Effector CD8-positive, alpha-beta T cell (primary cell): ENCODE measurements around the gene OIP5.
"Not testable (repeated sequence)": the region's sequence is repeated elsewhere in the genome, so short reads cannot be mapped to it uniquely, and the experiment has no call there.

Experiments
- DNase-seq: peaks from one replicate; lab custom pipeline; 2025; lab: John Stamatoyannopoulos, UW

OIP5 gene

DNA sequence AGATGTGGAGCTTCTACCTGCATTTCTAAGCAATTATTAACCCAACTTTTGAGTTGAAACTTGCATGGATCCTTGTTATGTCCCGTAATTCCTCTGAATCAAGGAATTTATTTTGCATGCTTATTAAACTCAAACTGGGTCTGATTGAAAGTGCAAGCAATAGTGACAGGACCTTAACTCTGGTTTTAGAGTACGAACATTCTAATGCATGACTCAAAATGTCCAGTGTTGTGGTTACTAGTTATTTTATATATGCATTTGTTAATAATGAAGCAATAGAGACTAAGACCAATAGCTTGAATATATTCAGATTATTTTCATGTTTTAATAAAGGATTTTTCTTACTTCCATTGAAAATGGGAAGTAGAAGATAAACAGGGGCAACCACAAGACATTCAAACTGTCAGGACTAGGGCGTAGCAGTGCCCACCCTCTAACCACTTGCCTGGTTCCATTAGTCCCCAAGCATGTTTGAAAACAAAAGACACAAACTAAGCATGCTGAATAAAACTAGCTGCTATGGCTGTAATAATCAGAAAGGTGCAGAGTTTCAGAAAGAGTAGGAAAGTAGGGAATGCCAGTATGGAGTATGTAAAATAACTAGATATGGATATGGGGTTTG is 28.1 kb downstream of the OIP5 start:
- DNase-seq: no peak

DNA sequence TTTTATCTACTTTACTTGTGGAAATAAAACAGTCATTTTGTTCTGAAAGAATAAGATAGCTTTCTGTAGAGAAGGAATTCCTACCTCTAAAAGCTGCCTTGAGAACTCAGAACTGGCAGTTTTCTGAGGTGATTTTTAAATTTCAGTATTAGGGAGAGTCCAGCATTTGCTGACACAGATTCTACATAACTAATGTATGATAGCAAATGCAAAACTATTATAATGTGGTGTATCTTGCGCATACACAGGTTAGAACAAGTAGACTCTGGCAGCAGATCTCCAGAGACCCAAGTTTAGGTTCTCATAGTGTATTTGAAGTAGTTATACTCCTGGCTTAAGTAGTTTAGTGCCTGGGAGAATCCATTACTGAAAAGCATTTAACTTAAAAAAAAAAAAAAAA is 30.8 kb downstream of the OIP5 start:
- no peak for DNase-seq

- DNase-seq: not testable (repeated sequence)
Measured at GRCh38 chr15:41301139-41301538, 31.3 kb downstream of the OIP5 start.

- no peak for DNase-seq
Measured at GRCh38 chr15:41292521-41292920, 39.9 kb downstream of the OIP5 start.

DNA sequence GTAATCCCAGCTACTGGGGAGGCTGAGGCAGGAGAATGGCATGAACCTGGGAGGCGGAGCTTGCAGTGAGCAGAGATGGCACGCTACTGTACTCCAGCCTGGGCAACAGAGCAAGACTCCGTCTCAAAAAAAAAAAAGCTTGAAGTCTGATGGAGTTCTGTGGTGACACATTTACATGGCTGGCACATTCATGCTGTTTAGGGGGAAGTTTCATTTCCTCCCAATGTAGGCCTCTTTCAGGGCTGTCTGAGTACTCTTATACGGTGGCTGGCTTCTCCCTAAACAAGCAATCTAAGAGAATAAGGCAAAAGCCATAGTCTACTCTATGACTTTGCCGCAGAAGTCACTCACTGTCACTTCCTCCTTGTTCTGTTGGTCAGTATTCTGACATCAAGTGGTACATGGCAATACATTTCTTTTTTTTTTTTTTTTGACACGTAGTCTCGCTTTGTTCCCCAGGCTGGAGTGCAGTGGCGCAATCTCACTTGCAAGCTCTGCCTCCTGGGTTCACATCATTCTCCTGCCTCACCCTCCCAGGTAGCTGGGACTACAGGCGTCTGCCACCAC is 41.2 kb downstream of the OIP5 start:
- DNase-seq: no peak

GRCh38 chr15:41289953-41290352 is 42.4 kb downstream of the OIP5 start:
- DNase-seq: no peak

GRCh38 chr15:41288464-41288863 is 43.9 kb downstream of the OIP5 start:
- DNase-seq: no peak

DNA sequence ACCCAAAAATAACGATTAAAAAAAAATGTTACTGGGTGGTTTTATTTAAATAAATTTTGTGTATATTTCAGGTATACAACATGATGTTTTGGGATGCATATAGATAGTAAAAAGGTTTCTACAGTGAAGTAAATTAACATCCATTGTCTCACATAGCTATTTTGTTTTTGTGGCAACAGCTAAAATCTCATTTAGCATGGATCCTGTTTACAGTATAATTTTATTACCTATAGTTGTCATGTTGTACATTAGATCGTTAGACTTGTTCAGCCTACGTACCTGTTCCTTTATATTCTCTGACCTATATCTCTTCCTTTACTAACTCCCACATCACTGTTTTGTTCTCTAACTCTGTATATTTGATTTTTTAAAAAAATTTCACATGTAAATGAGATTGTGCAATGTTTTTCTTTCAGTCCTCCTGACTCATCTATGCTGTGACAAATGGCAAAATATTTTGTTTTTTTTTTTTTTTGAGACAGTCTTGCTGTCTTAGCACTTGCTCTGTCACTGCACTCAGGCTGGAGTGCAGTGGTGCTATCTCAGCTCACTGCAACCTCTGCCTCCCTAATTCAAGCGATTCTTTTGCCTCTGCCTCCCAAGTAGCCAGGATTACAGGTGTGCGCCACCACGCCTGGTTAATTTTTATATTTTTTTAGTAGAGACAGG is 45.6 kb downstream of the OIP5 start:
- DNase-seq: no peak

- no peak for DNase-seq
Measured at GRCh38 chr15:41285285-41285684, 47.1 kb downstream of the OIP5 start.

DNA sequence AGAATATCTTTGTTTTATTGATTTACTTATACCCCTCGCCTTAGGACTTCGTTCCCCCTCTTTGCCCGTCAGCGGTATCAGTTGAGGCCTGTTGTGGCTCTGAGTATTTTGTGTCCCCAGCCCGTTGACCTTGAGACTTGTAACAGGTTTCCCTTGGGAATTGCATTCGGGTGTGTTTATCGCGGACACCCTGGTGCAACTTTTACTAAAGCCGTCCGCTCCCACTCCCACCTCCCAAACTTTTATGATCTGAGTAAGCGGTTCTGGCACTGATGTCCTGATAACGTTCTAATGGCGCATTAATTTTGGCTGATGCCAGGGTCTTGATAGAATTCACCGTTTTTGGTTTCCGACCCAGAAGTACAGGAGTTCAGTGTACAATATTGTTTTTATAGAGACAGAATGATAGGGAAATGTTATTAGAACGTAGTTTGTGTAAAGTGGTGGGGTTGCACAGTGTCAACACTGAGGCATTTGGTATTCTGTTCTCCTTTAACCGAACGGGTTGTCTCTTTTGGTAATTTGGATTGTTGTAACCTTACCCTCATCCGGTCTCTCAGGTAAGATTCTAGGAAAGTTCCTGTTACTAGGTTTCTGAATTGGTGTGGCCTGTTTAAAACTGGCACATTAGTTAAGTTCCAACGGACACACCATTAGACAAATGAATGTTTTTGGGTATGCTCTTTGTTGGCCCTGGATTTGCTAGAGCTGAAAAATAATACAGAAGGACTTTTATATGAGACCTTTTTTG is 47.8 kb downstream of the OIP5 start:
- DNase-seq: no peak

DNA sequence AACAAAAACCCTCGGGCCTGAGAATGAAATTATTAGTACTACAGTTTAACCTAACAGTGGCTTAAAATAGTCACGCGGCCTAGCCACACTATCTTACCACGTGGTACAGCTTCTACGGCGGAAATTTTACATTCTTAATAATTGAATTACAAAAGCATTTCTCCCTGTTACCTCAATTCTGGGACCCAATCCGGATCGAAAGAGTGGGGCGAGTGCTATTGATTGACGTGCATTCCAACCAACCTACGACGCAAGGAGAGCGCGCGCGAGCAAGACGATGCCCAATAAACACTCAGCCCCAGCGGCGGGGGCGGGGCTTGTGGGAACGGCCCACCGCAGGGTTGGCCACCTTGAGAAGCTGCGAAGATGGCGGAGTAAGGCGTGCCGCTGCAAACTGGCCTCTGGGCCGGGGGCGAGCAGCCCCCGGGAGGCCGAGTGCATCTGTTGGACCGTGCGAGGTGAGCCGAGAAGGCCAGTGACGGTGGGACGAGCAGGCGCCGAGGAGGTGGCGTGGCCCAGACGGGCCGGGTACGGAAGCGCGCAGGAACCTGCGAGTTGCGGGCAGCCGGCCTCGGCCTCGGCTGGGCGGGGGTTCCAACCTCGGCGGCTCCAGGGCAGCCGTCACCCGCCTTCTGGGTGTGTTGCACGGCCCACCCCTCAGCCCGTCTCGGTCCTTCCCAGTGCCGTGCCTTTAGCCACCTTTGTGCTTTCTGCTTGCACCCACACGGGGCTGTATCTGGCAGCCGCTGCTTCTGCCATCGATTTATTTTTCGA is 48.6 kb downstream of the OIP5 start:
- peak; percentile 96 for DNase-seq

DNA sequence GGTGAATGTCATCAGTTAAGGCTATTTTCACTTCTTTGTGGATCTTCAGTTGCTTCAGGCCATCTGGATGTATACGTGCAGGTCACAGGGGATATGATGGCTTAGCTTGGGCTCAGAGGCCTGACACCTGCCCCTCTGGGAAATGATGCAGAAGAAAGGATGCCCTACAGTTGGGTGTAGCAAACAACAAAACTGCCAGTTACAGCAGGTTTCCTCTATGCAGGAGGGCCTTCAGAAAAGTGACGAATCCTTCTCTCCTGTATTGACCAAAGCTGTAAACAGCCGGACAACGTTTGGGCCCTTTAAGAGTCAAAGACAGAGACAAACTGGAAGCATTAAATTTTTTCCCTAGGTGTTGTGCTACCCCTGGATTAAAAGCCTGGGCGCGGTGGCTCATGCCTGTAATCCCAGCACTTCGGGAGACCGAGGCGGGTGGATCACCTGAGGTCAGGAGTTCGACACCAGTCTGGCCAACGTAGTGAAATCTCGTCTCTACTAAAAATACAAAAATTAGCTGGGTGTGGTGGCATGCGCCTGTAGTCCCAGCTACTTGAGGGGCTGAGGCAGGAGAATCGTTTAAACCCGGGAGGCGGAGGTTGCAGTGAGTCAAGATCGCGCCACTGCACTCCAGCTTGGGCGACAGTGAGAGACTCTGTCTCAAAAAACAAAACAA is 49.3 kb downstream of the OIP5 start:
- not testable (repeated sequence) for DNase-seq

- DNase-seq: not testable (repeated sequence)
Measured at GRCh38 chr15:41282436-41282835, 50.0 kb downstream of the OIP5 start.

- no peak for DNase-seq
Measured at GRCh38 chr15:41281236-41281635, 51.2 kb downstream of the OIP5 start.

- no peak for DNase-seq
Measured at GRCh38 chr15:41279535-41280283, 52.7 kb downstream of the OIP5 start.

GRCh38 chr15:41278319-41278718 is 54.1 kb downstream of the OIP5 start:
- no peak for DNase-seq

DNA sequence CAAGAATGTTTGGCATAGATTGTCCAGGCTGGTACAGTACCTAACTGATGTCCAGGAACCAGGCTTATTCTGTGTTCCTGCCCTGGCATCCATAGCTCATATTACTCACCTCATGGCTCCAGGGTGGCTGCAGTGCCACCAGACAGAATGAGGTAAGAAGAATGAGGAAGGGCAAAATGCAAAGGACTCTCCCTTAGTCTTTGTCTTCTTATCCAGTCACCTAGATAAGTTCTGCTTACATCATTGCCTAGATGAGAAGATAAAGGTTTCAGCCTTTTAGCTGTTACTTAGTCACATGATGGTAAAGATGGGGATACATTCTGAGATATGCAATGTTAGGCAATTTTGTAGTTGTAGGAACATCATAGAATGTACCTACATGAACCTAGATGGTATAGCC is 55.6 kb downstream of the OIP5 start:
- no peak for DNase-seq

DNA sequence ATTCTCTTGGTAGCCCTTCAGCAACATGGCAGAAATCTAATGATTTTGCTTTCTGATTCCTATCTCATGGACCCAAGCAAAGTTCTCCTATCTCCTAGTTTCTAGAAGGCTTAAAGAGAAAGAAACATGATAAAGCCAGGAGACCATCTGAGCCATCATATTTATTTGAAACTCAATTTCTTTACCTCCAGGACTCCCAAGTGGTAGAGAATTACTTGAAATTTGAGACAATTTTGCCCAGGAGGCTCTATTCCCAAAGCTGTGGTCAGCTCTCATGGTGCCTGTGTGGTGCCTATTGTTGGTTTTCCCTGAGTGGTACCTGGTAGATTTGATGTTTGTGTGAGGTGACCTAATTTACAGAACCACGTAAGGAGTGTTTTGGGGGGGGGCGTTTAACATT is 62.5 kb downstream of the OIP5 start:
- DNase-seq: no peak

- no peak for DNase-seq
Measured at GRCh38 chr15:41263891-41264351, 68.5 kb downstream of the OIP5 start.

GRCh38 chr15:41262571-41262970 is 69.8 kb downstream of the OIP5 start:
- no peak for DNase-seq

- not testable (repeated sequence) for DNase-seq
Measured at GRCh38 chr15:41260924-41261323, 71.5 kb downstream of the OIP5 start.
